GM12878 (cell line): ENCODE measurements around the gene VPS45.

Experiments
- CEBPZ ChIP-seq: fragments of 150-350 bp; IDR thresholded peaks from 2 replicates; pipeline ENCODE4 v1.6.1; 2016; ENCODE audit warnings: low read depth, low read length
- LARP7 ChIP-seq: fragments of 450-650 bp; IDR thresholded peaks from 2 replicates; pipeline ENCODE4 v1.6.1; 2017; ENCODE audit warnings: mild to moderate bottlenecking
- MYC ChIP-seq: IDR thresholded peaks from 2 replicates; pipeline ENCODE4 v1.6.1; 2011; ENCODE audit warnings: mild to moderate bottlenecking, low read length, moderate library complexity, inconsistent platforms; ENCODE audit not compliant: insufficient read depth, insufficient replicate concordance, insufficient read length, severe bottlenecking
- SMAD1 ChIP-seq: fragments of 450-650 bp; IDR thresholded peaks from 2 replicates; pipeline ENCODE4 v1.6.1; 2018; ENCODE audit warnings: mild to moderate bottlenecking, low read depth; ENCODE audit not compliant: partially characterized antibody
- SP1 ChIP-seq: IDR thresholded peaks from one replicate; pipeline ENCODE4 v1.6.1; 2011; ENCODE audit warnings: low read depth, low read length
- ZNF207 ChIP-seq: fragments of 450-650 bp; IDR thresholded peaks from 2 replicates; pipeline ENCODE4 v1.6.1; 2014; ENCODE audit warnings: antibody characterized with exemption, mild to moderate bottlenecking, borderline replicate concordance
- TF ChIP-seq, protein P1 (sequence below), 3 experiments: IDR thresholded peaks in 2 of 3; conservative IDR thresholded peaks in 1 of 3; 2 replicates each; pipeline ENCODE4 v1.5.1; 2011; ENCODE audit warnings: low read depth in 3 of 3, low read length in 3 of 3, mild to moderate bottlenecking in 3 of 3, control low read depth in 2 of 3, moderate library complexity in 2 of 3, inconsistent platforms in 1 of 3, mixed read lengths in 1 of 3; ENCODE audit not compliant: control insufficient read depth in 2 of 3, insufficient read depth in 1 of 3; ENCODE audit errors: extremely low read depth in 1 of 3

- TF ChIP-seq MYC (no peak), ZNF207 (no peak), CEBPZ (no peak), LARP7 (no peak), SMAD1 (no peak), SP1 (no peak)
- TF ChIP-seq, protein P1, sequence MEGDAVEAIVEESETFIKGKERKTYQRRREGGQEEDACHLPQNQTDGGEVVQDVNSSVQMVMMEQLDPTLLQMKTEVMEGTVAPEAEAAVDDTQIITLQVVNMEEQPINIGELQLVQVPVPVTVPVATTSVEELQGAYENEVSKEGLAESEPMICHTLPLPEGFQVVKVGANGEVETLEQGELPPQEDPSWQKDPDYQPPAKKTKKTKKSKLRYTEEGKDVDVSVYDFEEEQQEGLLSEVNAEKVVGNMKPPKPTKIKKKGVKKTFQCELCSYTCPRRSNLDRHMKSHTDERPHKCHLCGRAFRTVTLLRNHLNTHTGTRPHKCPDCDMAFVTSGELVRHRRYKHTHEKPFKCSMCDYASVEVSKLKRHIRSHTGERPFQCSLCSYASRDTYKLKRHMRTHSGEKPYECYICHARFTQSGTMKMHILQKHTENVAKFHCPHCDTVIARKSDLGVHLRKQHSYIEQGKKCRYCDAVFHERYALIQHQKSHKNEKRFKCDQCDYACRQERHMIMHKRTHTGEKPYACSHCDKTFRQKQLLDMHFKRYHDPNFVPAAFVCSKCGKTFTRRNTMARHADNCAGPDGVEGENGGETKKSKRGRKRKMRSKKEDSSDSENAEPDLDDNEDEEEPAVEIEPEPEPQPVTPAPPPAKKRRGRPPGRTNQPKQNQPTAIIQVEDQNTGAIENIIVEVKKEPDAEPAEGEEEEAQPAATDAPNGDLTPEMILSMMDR (IDR thresholded peaks at IDR 0.05 in 2 of 3, conservative IDR thresholded peaks at IDR 0.05 in 1 of 3; ENCODE audit: control insufficient read depth in 2 of 3, extremely low read depth in 1 of 3, insufficient read depth in 1 of 3, low read depth in 3 of 3, low read length in 3 of 3), result no peak
Measured at GRCh38 chr1:150034336-150034735, 33.2 kb upstream of the VPS45 start.
